H1 (cell line): ENCODE results near the gene DUSP23. TPM values are rescaled to one million over a fixed set of nuclear protein-coding genes. Genes with fewer than 3 reads are reported as not detected.

Experiments used
- CTCF ChIA-PET: fragments of 300-600 bp; sonication (Branson Sonifier 250); formaldehyde crosslinking; loops from one replicate; lab custom pipeline; 2021; ENCODE audit not compliant: partially characterized antibody; lab: Charles Lee
- POLR2A ChIA-PET: fragments of 300-600 bp; sonication (Branson Sonifier 250); formaldehyde crosslinking; loops from one replicate; lab custom pipeline; 2021; ENCODE audit warnings: inconsistent platforms; ENCODE audit not compliant: partially characterized antibody; lab: Charles Lee
- DNase-seq, 2 experiments: peaks; one replicate each; pipeline versions ENCODE4 v3.0.0 to v3.0.0-alpha.2; 2010 to 2022; ENCODE audit warnings: low spot score in 2 of 2, low read depth in 1 of 2, mixed read lengths in 1 of 2
- FAIRE-seq: peaks from 2 replicates; lab custom pipeline; 2011; peaks lifted over from hg19 to GRCh38; lab: Jason Lieb, UNC
- H2AFZ ChIP-seq: 2 replicates; pipeline ENCODE4 v1.8.1; 2012; ENCODE audit warnings: low read length, inconsistent platforms
- H2AK5ac ChIP-seq: 2 replicates; pipeline ENCODE4 v1.6.1; 2013; ENCODE audit warnings: low read depth, low read length
- H2BK120ac ChIP-seq: replicated peaks from 2 replicates; pipeline ENCODE3; 2013; ENCODE audit warnings: low read depth, low read length, inconsistent platforms
- H2BK12ac ChIP-seq: 2 replicates; pipeline ENCODE4 v1.6.1; 2013; ENCODE audit warnings: low read depth, low read length
- H2BK15ac ChIP-seq: 2 replicates; pipeline ENCODE4 v1.6.1; 2013; ENCODE audit warnings: low read length
- H2BK20ac ChIP-seq: 2 replicates; pipeline ENCODE4 v1.6.1; 2013; ENCODE audit warnings: low read length
- H2BK5ac ChIP-seq: 2 replicates; pipeline ENCODE4 v1.6.1; 2013; ENCODE audit warnings: low read depth, low read length
- H3K14ac ChIP-seq: 2 replicates; pipeline ENCODE4 v1.6.1; 2013; ENCODE audit warnings: inconsistent platforms; ENCODE audit not compliant: insufficient read length
- H3K18ac ChIP-seq: 2 replicates; pipeline ENCODE4 v1.6.1; 2013; ENCODE audit warnings: low read length; ENCODE audit errors: extremely low read depth
- H3K23ac ChIP-seq: 2 replicates; pipeline ENCODE4 v1.6.1; 2013; ENCODE audit warnings: inconsistent platforms; ENCODE audit not compliant: insufficient read length
- H3K23me2 ChIP-seq: 2 replicates; pipeline ENCODE4 v1.6.1; 2013; ENCODE audit warnings: low read depth, low read length
- H3K27ac ChIP-seq: 2 replicates; pipeline ENCODE4 v1.6.1; 2011; ENCODE audit warnings: low read depth, low read length, inconsistent platforms
- H3K27me3 ChIP-seq, 4 experiments: replicated peaks in 1 of 4; 1 replicate in 1 of 4; 2 replicates in 3 of 4; pipeline versions ENCODE4 v1.6.1 to v1.8.1; 2011 to 2013; ENCODE audit warnings: low read length in 3 of 4, mild to moderate bottlenecking in 3 of 4, inconsistent platforms in 2 of 4, mixed read lengths in 2 of 4, moderate library complexity in 1 of 4; ENCODE audit not compliant: control insufficient read depth in 3 of 4, insufficient read depth in 3 of 4; ENCODE audit errors: extremely low read depth in 1 of 4
- H3K36me3 ChIP-seq, 4 experiments: 2 replicates each; pipeline versions ENCODE4 v1.6.1 to v1.8.1; 2011 to 2013; ENCODE audit warnings: mild to moderate bottlenecking in 4 of 4, low read length in 3 of 4, moderate library complexity in 2 of 4, control low read depth in 1 of 4, inconsistent platforms in 1 of 4; ENCODE audit not compliant: insufficient read depth in 4 of 4, control insufficient read depth in 2 of 4
- H3K4ac ChIP-seq: replicated peaks from 2 replicates; pipeline ENCODE3; 2013; ENCODE audit warnings: low read length, low read depth, mixed read lengths, inconsistent platforms; ENCODE audit not compliant: insufficient read length
- H3K4me1 ChIP-seq, 4 experiments: replicated peaks in 1 of 4; 1 replicate in 1 of 4; 2 replicates in 3 of 4; pipeline versions ENCODE4 v1.6.1 to v1.8.1; 2011 to 2013; ENCODE audit warnings: low read length in 3 of 4, inconsistent platforms in 2 of 4, mixed read lengths in 1 of 4; ENCODE audit not compliant: insufficient read depth in 4 of 4, control insufficient read depth in 3 of 4
- H3K4me2 ChIP-seq, 2 experiments: 2 replicates each; pipeline versions ENCODE4 v1.6.1 to v1.8.1; 2011 to 2013; ENCODE audit warnings: low read depth in 2 of 2, low read length in 2 of 2, control low read depth in 1 of 2, inconsistent platforms in 1 of 2, mild to moderate bottlenecking in 1 of 2; ENCODE audit not compliant: insufficient read depth in 1 of 2
- H3K4me3 ChIP-seq, 4 experiments: fragments of 200-600, 300-600 bp in 1 of 4; sonication (generic), shearing (Covaris generic), sonication (Bioruptor Twin) in 1 of 4; 2 replicates each; pipeline versions ENCODE4 v1.5.1 to v1.8.1; 2011 to 2016; ENCODE audit warnings: low read length in 4 of 4, low read depth in 3 of 4, control low read depth in 2 of 4, inconsistent platforms in 2 of 4, mild to moderate bottlenecking in 2 of 4, mixed read lengths in 1 of 4, moderate library complexity in 1 of 4; ENCODE audit not compliant: insufficient read depth in 2 of 4; ENCODE audit errors: extremely low read depth in 1 of 4
- H3K56ac ChIP-seq: replicated peaks from 2 replicates; pipeline ENCODE3; 2013; ENCODE audit warnings: low read depth, mild to moderate bottlenecking, mixed read lengths, low read length, inconsistent platforms; ENCODE audit not compliant: insufficient read length
- H3K79me1 ChIP-seq: 2 replicates; pipeline ENCODE4 v1.6.1; 2013; ENCODE audit warnings: low read depth, low read length, control low read depth
- H3K79me2 ChIP-seq, 2 experiments: 2 replicates each; pipeline versions ENCODE4 v1.6.1 to v1.8.1; 2012 to 2013; ENCODE audit warnings: low read length in 2 of 2, mild to moderate bottlenecking in 2 of 2, inconsistent platforms in 1 of 2; ENCODE audit not compliant: insufficient read depth in 2 of 2, control insufficient read depth in 1 of 2
- H3K9ac ChIP-seq, 4 experiments: replicated peaks in 1 of 4; 1 replicate in 1 of 4; 2 replicates in 3 of 4; pipeline versions ENCODE4 v1.6.1 to v1.8.1; 2011 to 2013; ENCODE audit warnings: low read depth in 3 of 4, low read length in 3 of 4, control low read depth in 2 of 4, mild to moderate bottlenecking in 2 of 4, moderate library complexity in 2 of 4, inconsistent platforms in 1 of 4; ENCODE audit errors: extremely low read depth in 1 of 4
- H3K9me3 ChIP-seq, 2 experiments: 2 replicates each; pipeline versions ENCODE4 v1.6.1 to v1.8.1; 2012 to 2013; ENCODE audit warnings: mild to moderate bottlenecking in 2 of 2, moderate library complexity in 2 of 2, control low read depth in 1 of 2, inconsistent platforms in 1 of 2, low read depth in 1 of 2, low read length in 1 of 2, mixed read lengths in 1 of 2; ENCODE audit not compliant: insufficient read depth in 2 of 2
- H4K20me1 ChIP-seq, 2 experiments: replicated peaks in 1 of 2; 2 replicates each; pipeline versions ENCODE3 to v1.8.1; 2011 to 2013; ENCODE audit warnings: inconsistent platforms in 2 of 2, low read length in 2 of 2, mild to moderate bottlenecking in 1 of 2; ENCODE audit not compliant: insufficient read depth in 2 of 2, control insufficient read depth in 1 of 2
- H4K5ac ChIP-seq: 2 replicates; pipeline ENCODE4 v1.6.1; 2013; ENCODE audit warnings: low read length, low read depth, mixed read lengths, inconsistent platforms; ENCODE audit not compliant: insufficient read length
- H4K8ac ChIP-seq: 2 replicates; pipeline ENCODE4 v1.8.0; 2013; ENCODE audit warnings: mild to moderate bottlenecking, moderate library complexity, low read length, inconsistent platforms; ENCODE audit not compliant: insufficient read depth; ENCODE audit errors: extremely low read depth
- H4K91ac ChIP-seq: replicated peaks from 2 replicates; pipeline ENCODE3; 2013; ENCODE audit warnings: low read length, mixed read lengths, inconsistent platforms; ENCODE audit not compliant: insufficient read length
- BRCA1 ChIP-seq: IDR thresholded peaks from 2 replicates; pipeline ENCODE4 v1.6.1; 2012; ENCODE audit warnings: low read depth, low read length, improper control_type of control experiment
- CHD1 ChIP-seq: IDR thresholded peaks from 2 replicates; pipeline ENCODE4 v1.6.1; 2012; ENCODE audit warnings: low read depth, low read length, improper control_type of control experiment
- FOSL1 ChIP-seq: IDR thresholded peaks from 2 replicates; pipeline ENCODE4 v1.6.1; 2011; ENCODE audit warnings: mild to moderate bottlenecking, low read depth, low read length, moderate library complexity; ENCODE audit not compliant: insufficient read depth
- JUND ChIP-seq: IDR thresholded peaks from 2 replicates; pipeline ENCODE4 v1.6.1; 2011; ENCODE audit warnings: mild to moderate bottlenecking, improper control_type of control experiment, low read length
- NANOG ChIP-seq: IDR thresholded peaks from 2 replicates; pipeline ENCODE4 v1.6.1; 2011; ENCODE audit warnings: low read length, low read depth, mild to moderate bottlenecking, inconsistent platforms; ENCODE audit not compliant: insufficient read depth, poor library complexity, severe bottlenecking
- POLR2A ChIP-seq, 2 experiments: IDR thresholded peaks; 1 replicate in 1 of 2; 2 replicates in 1 of 2; pipeline ENCODE4 v1.6.1; 2011; ENCODE audit warnings: low read depth in 2 of 2, low read length in 2 of 2, mild to moderate bottlenecking in 2 of 2; ENCODE audit errors: control extremely low read depth in 1 of 2
- RAD21 ChIP-seq, 2 experiments: IDR thresholded peaks in 1 of 2; conservative IDR thresholded peaks in 1 of 2; 2 replicates each; pipeline ENCODE4 v1.6.1; 2011; ENCODE audit warnings: low read depth in 2 of 2, low read length in 2 of 2, improper control_type of control experiment in 1 of 2, inconsistent platforms in 1 of 2, mild to moderate bottlenecking in 1 of 2, moderate library complexity in 1 of 2
- RFX5 ChIP-seq: IDR thresholded peaks from 2 replicates; pipeline ENCODE4 v1.6.1; 2011; ENCODE audit warnings: low read depth, low read length, improper control_type of control experiment, borderline replicate concordance
- RNF2 ChIP-seq: fragments of 200-900, 300-1000 bp; sonication (generic); IDR thresholded peaks from 2 replicates; pipeline ENCODE4 v1.7.1; 2016; ENCODE audit warnings: borderline replicate concordance, low read depth, mild to moderate bottlenecking, antibody characterized with exemption, low read length; ENCODE audit not compliant: poor library complexity, severe bottlenecking; ENCODE audit errors: missing control alignments
- SIN3A ChIP-seq, 2 experiments: IDR thresholded peaks in 1 of 2; conservative IDR thresholded peaks in 1 of 2; 2 replicates each; pipeline ENCODE4 v1.6.1; 2011 to 2012; ENCODE audit warnings: low read length in 2 of 2, improper control_type of control experiment in 1 of 2, low read depth in 1 of 2, mild to moderate bottlenecking in 1 of 2
- SP4 ChIP-seq: IDR thresholded peaks from 2 replicates; pipeline ENCODE4 v1.6.1; 2012; ENCODE audit warnings: low read length, inconsistent platforms
- WGBS, 2 experiments: shearing (Covaris generic) in 1 of 2; methylation state at CpG; one replicate each; pipeline versions ENCODE4 v1.1.6 to v1.1.7; 2013 to 2015; ENCODE audit warnings: low lambda C conversion rate in 2 of 2, mixed read lengths in 2 of 2, inconsistent platforms in 1 of 2, low coverage in 1 of 2, missing lambda C conversion rate in 1 of 2; ENCODE audit not compliant: insufficient replicate concordance in 2 of 2, insufficient coverage in 1 of 2, insufficient read length in 1 of 2; ENCODE audit errors: extremely low coverage in 1 of 2, missing lambda C conversion rate in 1 of 2; 5-methylcytosine and 5-hydroxymethylcytosine counted together
- polyA plus RNA-seq, 7 experiments: library from polyadenylated mRNA; depleted of rRNA in 3 of 7; stranded (reverse) in 5 of 7; unstranded in 2 of 7; fragments of >200 nt in 5 of 7; fragments of 200-250 nt in 2 of 7; gene quantifications; 1 replicate in 5 of 7; 2 replicates in 1 of 7; 4 replicates in 1 of 7; pipeline versions ENCODE4 v1.2.1 to v1.2.3, GENCODE V29; 2011 to 2013; ENCODE audit warnings: missing spikeins in 2 of 7, mixed read lengths in 2 of 7
- total RNA-seq: library from RNA; stranded (reverse); fragmentation: NEBNext Ultra II Directional; extraction: Animal tissue kit (Norgen Biotek cat#: 25700); gene quantifications from 2 replicates; pipeline ENCODE4 v1.2.1, GENCODE V29; 2021

DUSP23 gene
- total and polyA plus RNA-seq, 2 of the 8 experiments (the other 6 are each of a cell fraction or from before 2014, with no cell fraction given): 45.8 to 80.1 TPM

DNA sequence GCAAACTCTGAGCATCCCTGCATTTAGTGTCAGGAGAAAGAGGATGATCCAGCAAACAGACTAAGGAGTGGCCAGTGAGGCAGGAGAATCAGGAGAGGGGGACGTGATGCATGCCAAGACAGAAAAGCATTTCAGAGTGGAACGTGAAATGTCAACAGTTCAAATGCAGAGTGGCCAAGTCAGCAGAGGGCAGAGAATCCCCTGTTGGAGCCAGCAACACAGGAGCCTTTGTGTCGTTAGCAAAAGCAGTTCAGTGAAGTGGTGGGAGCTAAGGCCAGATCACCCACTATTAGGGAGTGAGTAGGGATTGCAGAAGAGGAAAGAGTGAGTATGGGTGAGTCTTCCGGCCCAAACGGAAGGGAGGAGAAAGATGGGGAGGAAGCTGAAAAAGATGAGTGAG lies 14.8 kb downstream of the DUSP23 start:
- Histone ChIP-seq H3K23me2 (no peaks in the 10 kb centered on the region; the same call in 1 of the 2 replicates), H4K5ac (no peak overlapping the region), H3K9me3 (no peaks in the 10 kb centered on the region), H3K56ac (no peak overlapping the region), H3K4ac (no peak overlapping the region), H3K23ac (no peak overlapping the region), H4K8ac (no peak overlapping the region), H3K4me1 (no peaks in the 10 kb centered on the region), H2BK12ac (no peak overlapping the region), H3K79me1 (no peaks in the 10 kb centered on the region), H3K9ac (no peak overlapping the region), H2AFZ (peak overlapping the region; percentile 1; the same call in 1 of the 2 replicates)
- FAIRE-seq: no peak
- TF ChIP-seq NANOG: no peak
- TF ChIP-seq POLR2A (IDR thresholded peaks at IDR 0.05; ENCODE audit: control extremely low read depth in 1 of 2, low read depth in 2 of 2, low read length in 2 of 2): no peak
- TF ChIP-seq JUND: no peak
- TF ChIP-seq CHD1: no peak
- no peak for TF ChIP-seq RFX5
- TF ChIP-seq RNF2: no peak
- TF ChIP-seq RAD21 (IDR thresholded peaks at IDR 0.05 in 1 of 2, conservative IDR thresholded peaks at IDR 0.05 in 1 of 2; ENCODE audit: low read depth in 2 of 2, low read length in 2 of 2): no peak
- TF ChIP-seq SIN3A (conservative IDR thresholded peaks at IDR 0.05 in 1 of 2, IDR thresholded peaks at IDR 0.05 in 1 of 2; ENCODE audit: low read depth in 1 of 2, low read length in 2 of 2): no peak
- TF ChIP-seq FOSL1: no peak
- no peak for TF ChIP-seq SP4
- TF ChIP-seq BRCA1: no peak
- TF ChIP-seq, all 59 proteins: peak for 0
- Histone ChIP-seq H2BK15ac (peak overlapping the region; percentile 76; the same call in 1 of the 2 replicates), H3K14ac (no peak overlapping the region), H3K4me2 (no peak overlapping the region), H2AK5ac (no peak overlapping the region), H3K36me3 (no peaks in the 10 kb centered on the region), H3K27me3 (no peaks in the 10 kb centered on the region), H2BK120ac (no peak overlapping the region), H3K27ac (no peak overlapping the region), H4K91ac (no peak overlapping the region), H3K79me2 (no peaks in the 10 kb centered on the region), H3K18ac (no peak overlapping the region), H2BK20ac (no peak overlapping the region), H2BK5ac (no peak overlapping the region), H4K20me1 (no peaks in the 10 kb centered on the region), H3K4me3 (no peak overlapping the region)
- ChIA-PET POLR2A (interaction anchor here (0.6 to 1.3 kb wide), 2 partner anchors 12 to 83 kb away, joined by 3 read pairs; no protein-coding TSS in a partner anchor), CTCF (interaction anchor here (1.1 to 26.0 kb wide), 8 partner anchors 12 to 580 kb away, joined by 3 to 645 read pairs (median 6); no protein-coding TSS in a partner anchor)
- no peak for DNase-seq
- WGBS, 2 experiments: 63% methylated on average over 5 of the region's 5 CpGs; no CpG with 5 or more reads in 1 of the 2 experiments
